B cell (primary cell): ENCODE measurements around the gene MICA.
"Not testable (repeated sequence)": the region's sequence is repeated elsewhere in the genome, so short reads cannot be mapped to it uniquely, and the experiment has no call there.

Source experiments
- EZH2 ChIP-seq: IDR thresholded peaks from 2 replicates; pipeline ENCODE4 v1.6.1; 2012; ENCODE audit warnings: borderline replicate concordance, low read depth, mild to moderate bottlenecking, moderate library complexity, low read length; ENCODE audit not compliant: insufficient read depth, poor library complexity, severe bottlenecking
- TF ChIP-seq, protein P1 (sequence below): fragments of 200-600 bp; IDR thresholded peaks from one replicate; pipeline ENCODE4 v1.8.0; 2022; ENCODE audit warnings: antibody characterized with exemption, mild to moderate bottlenecking

- TF ChIP-seq, protein P1, sequence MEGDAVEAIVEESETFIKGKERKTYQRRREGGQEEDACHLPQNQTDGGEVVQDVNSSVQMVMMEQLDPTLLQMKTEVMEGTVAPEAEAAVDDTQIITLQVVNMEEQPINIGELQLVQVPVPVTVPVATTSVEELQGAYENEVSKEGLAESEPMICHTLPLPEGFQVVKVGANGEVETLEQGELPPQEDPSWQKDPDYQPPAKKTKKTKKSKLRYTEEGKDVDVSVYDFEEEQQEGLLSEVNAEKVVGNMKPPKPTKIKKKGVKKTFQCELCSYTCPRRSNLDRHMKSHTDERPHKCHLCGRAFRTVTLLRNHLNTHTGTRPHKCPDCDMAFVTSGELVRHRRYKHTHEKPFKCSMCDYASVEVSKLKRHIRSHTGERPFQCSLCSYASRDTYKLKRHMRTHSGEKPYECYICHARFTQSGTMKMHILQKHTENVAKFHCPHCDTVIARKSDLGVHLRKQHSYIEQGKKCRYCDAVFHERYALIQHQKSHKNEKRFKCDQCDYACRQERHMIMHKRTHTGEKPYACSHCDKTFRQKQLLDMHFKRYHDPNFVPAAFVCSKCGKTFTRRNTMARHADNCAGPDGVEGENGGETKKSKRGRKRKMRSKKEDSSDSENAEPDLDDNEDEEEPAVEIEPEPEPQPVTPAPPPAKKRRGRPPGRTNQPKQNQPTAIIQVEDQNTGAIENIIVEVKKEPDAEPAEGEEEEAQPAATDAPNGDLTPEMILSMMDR = not testable (repeated sequence)
- TF ChIP-seq EZH2 = not testable (repeated sequence)
These were observed 10.9 kb downstream of the MICA start for GRCh38 chr6:31414148-31414770.
